ENCODE measurements around the gene GOLGA8B. TPM values are rescaled to one million over a fixed set of nuclear protein-coding genes. Genes with fewer than 3 reads are reported as not detected.
"Not testable (repeated sequence)": the region's sequence is repeated elsewhere in the genome, so short reads cannot be mapped to it uniquely, and the experiment has no call there.

Gene GOLGA8B, protein sequence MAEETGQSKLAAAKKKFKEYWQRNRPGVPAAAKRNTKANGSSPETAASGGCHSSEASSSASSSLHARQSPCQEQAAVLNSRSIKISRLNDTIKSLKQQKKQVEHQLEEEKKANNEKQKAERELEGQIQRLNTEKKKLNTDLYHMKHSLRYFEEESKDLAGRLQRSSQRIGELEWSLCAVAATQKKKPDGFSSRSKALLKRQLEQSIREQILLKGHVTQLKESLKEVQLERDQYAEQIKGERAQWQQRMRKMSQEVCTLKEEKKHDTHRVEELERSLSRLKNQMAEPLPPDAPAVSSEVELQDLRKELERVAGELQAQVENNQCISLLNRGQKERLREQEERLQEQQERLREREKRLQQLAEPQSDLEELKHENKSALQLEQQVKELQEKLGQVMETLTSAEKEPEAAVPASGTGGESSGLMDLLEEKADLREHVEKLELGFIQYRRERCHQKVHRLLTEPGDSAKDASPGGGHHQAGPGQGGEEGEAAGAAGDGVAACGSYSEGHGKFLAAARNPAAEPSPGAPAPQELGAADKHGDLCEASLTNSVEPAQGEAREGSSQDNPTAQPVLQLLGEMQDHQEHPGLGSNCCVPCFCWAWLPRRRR
- 39.9 TPM for total RNA-seq

GRCh38 chr15:34583399-34584329 lies at the start of gene GOLGA8B:
GOLGA8B (minus strand) TSS chr15:34583651; CDS start chr15:34535912, 47,739 bp downstream.
- peak; percentile 58 for DNase-seq

- DNase-seq: not testable (repeated sequence)
These were observed 49.7 kb upstream of the GOLGA8B start for GRCh38 chr15:34633165-34633564.

DNA sequence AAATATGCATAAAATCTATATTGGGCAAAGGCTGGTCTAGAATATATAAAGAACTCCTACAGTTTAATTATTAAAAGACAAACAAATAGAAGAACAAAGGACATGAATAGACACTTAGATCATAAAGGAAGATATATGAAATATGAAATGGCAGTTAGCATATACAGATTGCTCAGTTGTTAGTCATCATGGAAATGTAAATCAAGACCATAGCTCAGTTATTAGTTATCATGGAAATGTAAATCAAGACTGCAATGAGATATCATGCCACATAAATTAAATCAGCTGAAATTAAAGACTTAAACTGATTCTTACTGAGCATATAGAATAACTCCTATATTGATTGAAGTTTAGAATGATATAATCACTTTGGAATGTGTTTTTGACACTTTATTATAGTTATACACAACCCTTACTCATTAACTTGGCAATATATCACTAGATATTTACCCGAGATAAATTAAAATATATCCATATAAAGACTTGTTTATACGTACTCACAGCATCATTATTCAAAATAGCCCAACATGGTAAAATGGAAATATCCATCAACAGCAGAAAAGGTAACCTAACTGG lies 45.2 kb upstream of the GOLGA8B start:
- DNase-seq: no peak

DNA sequence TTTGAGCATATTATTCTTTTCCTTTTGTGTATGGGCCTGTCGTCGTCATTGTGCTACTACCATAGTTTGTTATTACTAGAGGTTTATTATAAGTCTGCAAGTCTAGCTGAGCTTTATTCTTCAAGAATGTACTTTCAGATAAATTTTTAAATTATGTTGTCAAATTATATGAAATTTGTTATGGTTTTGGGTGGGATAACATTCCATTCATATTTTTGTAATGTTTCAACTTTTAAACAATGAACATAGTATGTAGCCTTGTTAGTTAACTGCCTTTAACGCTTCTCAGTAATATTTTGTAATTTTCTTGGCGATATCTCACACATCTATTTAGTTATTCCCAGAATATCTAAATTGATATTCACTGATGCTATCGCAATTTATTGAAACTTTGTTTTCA lies 41.6 kb upstream of the GOLGA8B start:
- DNase-seq: no peak

DNA sequence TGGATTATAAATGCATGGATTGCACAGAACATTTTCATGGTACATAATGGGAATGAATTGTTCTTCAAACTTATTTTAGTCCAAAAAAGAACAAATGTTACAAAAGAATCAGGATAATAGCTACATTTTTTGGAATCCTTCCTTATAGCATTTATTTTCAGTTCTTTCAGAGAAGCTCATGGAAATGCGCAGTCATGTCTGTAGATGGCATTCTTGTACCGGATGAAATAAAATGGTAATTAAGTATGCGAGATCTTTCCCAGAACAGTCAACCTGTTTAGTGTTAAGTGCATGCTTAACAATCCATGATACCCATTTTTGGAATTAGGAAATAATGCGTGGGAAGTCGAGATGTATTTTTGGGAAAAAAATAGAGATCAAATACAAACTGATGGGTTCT lies 38.2 kb upstream of the GOLGA8B start:
- DNase-seq: no peak

GRCh38 chr15:34620814-34621213 lies 37.4 kb upstream of the GOLGA8B start:
- DNase-seq: no peak

GRCh38 chr15:34620142-34620541 lies 36.7 kb upstream of the GOLGA8B start:
- no peak for DNase-seq

GRCh38 chr15:34619151-34619550 lies 35.7 kb upstream of the GOLGA8B start:
- DNase-seq: no peak

DNA sequence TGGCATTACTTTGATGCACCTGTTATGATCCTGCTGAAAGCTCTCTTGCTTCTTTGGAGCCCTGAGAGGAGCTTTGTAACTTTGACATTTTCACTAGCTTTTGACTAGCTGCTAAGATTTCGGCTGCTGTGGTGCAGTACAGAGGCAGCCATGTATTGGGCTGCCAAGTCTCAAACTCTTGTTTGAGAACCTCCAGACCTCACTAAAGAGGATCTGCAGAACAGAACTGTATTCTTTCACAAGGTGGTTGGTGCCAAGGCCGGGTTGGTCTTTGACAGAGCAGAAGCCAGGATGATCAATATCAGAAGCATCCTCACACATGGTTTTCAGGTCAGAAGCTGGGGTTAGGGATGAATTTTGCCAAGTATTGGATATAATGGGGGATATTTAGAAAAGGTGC lies 34.6 kb upstream of the GOLGA8B start:
- no peak for DNase-seq

DNA sequence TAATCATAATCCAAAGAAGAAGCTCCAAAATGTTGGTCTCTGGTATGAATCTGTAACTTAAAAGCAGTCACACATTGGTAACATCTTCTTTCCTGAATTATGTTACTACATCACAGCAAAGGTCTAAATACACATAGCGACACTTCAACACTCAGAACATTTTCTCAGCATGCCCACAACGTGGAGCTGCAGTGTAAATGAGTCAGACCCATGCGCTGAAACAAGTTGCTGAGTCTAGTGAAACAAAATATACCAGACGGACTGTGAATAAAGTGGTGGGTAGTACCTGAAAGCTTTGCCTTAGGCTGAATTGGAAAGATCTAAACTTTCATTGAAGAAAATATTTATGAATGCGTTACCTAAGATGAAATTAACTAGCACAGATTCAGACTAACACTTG lies 33.2 kb upstream of the GOLGA8B start:
- peak; percentile 5 for DNase-seq

DNA sequence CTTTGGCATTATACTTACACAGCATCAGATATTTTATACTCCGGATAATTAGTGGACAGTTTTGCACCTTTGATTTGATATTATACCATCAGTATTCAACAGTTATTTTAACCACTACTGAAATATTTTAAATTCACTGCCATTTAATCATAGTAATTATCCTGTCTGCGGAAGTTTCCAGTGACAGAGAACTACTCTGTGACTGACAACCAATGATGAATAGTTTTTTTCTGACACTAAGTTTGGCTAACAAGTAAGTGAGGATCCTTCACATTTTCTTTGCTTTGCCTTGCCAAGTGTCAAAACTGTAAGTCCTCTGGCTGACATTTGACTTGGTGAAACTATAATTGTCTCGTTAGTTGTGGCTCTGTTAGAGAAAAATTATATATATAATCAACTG lies 30.5 kb upstream of the GOLGA8B start:
- no peak for DNase-seq

GRCh38 chr15:34613301-34613700 lies 29.9 kb upstream of the GOLGA8B start:
- DNase-seq: no peak

DNA sequence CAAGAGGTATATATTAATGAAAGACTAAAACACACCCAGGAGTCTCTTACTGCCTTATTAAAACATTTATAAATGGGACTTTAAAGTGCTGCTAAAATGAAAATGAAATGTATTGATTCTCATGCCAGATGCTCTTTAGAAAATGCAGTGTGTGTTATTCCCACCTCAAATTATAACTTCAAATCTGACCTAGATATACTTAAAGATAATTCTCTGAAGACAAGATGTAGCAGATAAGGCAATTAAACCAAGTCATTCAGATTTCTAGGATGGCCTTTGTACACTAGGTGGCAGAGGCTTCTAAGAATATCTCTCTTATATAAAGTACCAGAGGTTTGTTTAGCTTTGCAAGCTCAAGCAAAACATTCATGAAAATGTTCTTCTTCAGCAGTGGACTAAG lies 26.9 kb upstream of the GOLGA8B start:
- no peak for DNase-seq

- no peak for DNase-seq
These were observed 25.9 kb upstream of the GOLGA8B start for GRCh38 chr15:34609102-34610057.

- no peak for DNase-seq
These were observed 25.1 kb upstream of the GOLGA8B start for GRCh38 chr15:34608517-34608916.

DNA sequence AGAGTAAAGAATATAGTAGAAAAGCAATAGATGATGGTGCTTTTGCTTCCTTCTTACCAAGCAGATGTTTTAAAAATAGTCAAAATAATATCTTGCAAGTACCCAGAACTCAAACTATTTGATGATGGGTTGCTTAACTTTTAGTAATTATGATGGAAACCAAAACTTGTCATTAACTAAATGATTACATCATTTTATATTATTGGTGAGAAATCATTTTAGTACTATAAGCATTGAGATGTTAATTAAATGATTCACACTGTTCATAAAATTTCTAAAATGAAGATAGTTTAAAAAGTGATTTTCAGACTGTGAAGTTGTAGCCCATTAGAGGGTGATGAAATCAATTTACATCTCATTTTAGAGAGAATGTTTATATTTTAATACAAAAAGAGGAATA lies 24.4 kb upstream of the GOLGA8B start:
- DNase-seq: no peak

- DNase-seq: no peak
These were observed 23.1 kb upstream of the GOLGA8B start for GRCh38 chr15:34606545-34606944.

GRCh38 chr15:34606131-34606530 lies 22.7 kb upstream of the GOLGA8B start:
- no peak for DNase-seq

DNA sequence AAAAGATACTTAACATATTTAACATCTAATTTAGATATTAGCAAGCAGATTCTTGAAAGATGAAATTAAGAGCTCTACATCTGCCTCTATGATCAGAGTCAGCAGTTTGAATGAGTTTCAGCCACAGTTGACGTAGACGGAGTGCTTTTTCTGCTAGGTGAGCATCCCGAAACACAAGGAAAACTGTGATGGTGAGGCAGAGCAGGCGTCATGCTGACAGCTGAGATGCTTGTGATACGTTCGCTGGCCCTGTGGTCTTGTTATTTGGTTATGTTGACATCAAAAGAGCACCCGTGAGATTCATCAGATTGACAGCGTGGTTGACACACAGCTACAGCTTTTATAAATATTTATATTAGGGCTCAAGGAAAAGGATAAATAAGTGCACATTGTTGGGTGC lies 19.6 kb upstream of the GOLGA8B start:
- DNase-seq: no peak

- no peak for DNase-seq
These were observed 17.5 kb upstream of the GOLGA8B start for GRCh38 chr15:34600923-34601322.

Data from occipital lobe (tissue), 2 donors.